Fibroblast of lung (primary cell): Measurements from ENCODE around the gene CNNM4.

Experiments
- EZH2 ChIP-seq: IDR thresholded peaks from 2 replicates; pipeline ENCODE4 v1.5.1; 2012; ENCODE audit warnings: low read length, control low read depth, mild to moderate bottlenecking; ENCODE audit errors: missing control alignments
- TF ChIP-seq, protein P1 (sequence below), 2 donors: IDR thresholded peaks in 1 of 2; conservative IDR thresholded peaks in 1 of 2; 1 replicate in 1 of 2; 2 replicates in 1 of 2; pipeline ENCODE4 v1.5.1; 2011 to 2012; ENCODE audit warnings: low read length in 2 of 2, control low read depth in 1 of 2, inconsistent platforms in 1 of 2, low read depth in 1 of 2, mild to moderate bottlenecking in 1 of 2

DNA sequence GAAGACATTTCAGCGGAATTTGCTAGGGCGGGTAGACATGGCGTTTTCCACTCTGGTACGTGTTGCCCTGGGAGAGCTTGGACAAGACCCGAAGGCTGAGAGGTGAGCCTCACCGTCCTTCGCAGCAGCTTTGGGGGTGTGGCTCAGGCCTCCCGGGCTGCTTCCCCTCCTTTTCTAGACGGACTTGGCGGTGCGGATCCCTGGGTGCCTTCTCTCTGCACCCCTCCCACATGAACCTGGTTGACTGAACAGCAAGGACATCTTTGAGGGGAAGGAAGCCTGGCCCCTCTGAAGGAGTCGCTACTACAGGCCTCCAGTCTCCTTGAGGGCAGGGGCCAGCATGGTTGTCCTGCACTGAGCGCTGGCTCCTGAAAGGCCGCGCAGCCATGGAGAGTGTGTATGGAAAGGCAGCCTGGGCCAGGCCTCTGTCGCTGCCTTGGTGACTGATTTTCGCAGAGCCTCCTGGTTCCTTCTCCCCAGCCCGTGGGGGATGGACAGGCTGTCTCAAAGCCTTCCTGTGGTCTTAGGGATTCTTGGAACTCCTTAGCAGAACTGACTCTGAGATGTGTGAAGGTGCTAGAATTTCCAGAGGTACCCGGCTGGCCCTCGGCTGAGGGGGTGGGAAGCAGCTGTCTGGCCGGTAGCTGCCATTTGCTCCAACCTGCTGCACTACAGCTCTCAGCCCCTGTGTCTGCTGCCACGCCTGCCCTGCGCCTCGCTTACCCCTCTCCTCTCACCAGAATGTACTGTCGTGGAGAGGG is 9.9 kb downstream of the CNNM4 start:
- no peak for TF ChIP-seq EZH2
- TF ChIP-seq, protein P1, sequence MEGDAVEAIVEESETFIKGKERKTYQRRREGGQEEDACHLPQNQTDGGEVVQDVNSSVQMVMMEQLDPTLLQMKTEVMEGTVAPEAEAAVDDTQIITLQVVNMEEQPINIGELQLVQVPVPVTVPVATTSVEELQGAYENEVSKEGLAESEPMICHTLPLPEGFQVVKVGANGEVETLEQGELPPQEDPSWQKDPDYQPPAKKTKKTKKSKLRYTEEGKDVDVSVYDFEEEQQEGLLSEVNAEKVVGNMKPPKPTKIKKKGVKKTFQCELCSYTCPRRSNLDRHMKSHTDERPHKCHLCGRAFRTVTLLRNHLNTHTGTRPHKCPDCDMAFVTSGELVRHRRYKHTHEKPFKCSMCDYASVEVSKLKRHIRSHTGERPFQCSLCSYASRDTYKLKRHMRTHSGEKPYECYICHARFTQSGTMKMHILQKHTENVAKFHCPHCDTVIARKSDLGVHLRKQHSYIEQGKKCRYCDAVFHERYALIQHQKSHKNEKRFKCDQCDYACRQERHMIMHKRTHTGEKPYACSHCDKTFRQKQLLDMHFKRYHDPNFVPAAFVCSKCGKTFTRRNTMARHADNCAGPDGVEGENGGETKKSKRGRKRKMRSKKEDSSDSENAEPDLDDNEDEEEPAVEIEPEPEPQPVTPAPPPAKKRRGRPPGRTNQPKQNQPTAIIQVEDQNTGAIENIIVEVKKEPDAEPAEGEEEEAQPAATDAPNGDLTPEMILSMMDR (conservative IDR thresholded peaks at IDR 0.05 in 1 of 2, IDR thresholded peaks at IDR 0.05 in 1 of 2; ENCODE audit: low read depth in 1 of 2, low read length in 2 of 2), result no peak
